ENCODE data around the gene IL11RA. TPM values are rescaled to one million over a fixed set of nuclear protein-coding genes. Genes with fewer than 3 reads are reported as not detected.

The IL11RA gene
- total and polyA plus RNA-seq, 9 of the 15 experiments (the other 6 are each of a cell fraction or from before 2014, with no cell fraction given), result 0.11 to 5.8 (median 2.8) TPM

- Histone ChIP-seq H4K20me1 (replicated peaks; ENCODE audit: control insufficient read depth, insufficient read depth, low read length) (0 out of 2 replicates have a peak, but pooled peaks cover under 1% of the 10 kb centered on the region), H3K4me2 (ENCODE audit: insufficient read depth, low read length) (peak within 1 kb of the TSS; percentile 58), H3K9me1 (ENCODE audit: control insufficient read depth, insufficient read depth, low read length) (no peaks in the 10 kb centered on the region), H3K9me3 (replicated peaks; ENCODE audit: control insufficient read depth, insufficient read depth, low read depth, low read length) (no peaks in the 10 kb centered on the region), H3K4me3 (peak within 1 kb of the TSS; percentile 18), H3K27me3 (ENCODE audit: control insufficient read depth in 2 of 2, insufficient read depth in 2 of 2, low read length in 2 of 2) (peaks cover 14 to 55% of the 10 kb centered on the region in 2 experiments; a peak in 4 of 5 replicates), H3K79me2 (ENCODE audit: control insufficient read depth, insufficient read depth, low read length) (no peaks in the 10 kb centered on the region), H3K27ac (ENCODE audit: extremely low read depth, low read depth, low read length) (no peak within 1 kb of the TSS), H3K4me1 (replicated peaks in 1 of 2; ENCODE audit: control insufficient read depth in 2 of 2, insufficient read depth in 2 of 2, low read length in 2 of 2) (peaks cover 0 to 21% of the 10 kb centered on the region in 2 experiments; a peak in 4 of 5 replicates), H3K36me3 (ENCODE audit: control insufficient read depth, insufficient read depth, low read length) (no peaks in the 10 kb centered on the region), H2AFZ (ENCODE audit: low read depth, low read length) (peak within 1 kb of the TSS; percentile 32; the same call in 1 of the 2 replicates), H3K9ac (ENCODE audit: insufficient read depth in 1 of 2, low read depth in 2 of 2, low read length in 2 of 2) (peak within 1 kb of the TSS in 1 of 2 experiments; percentile 78; a peak in 2 of 4 replicates)
- TF ChIP-seq HNRNPLL (IDR thresholded peaks at IDR 0.05; ENCODE audit: low read depth, low read length, poor library complexity, severe bottlenecking) (peak; percentile 97), NR2C1 (IDR thresholded peaks at IDR 0.05) (no peak), NR2C1 (tag; IDR thresholded peaks at IDR 0.05) (no peak), VEZF1 (CRISPR knock-in tag; IDR thresholded peaks at IDR 0.05) (peak; percentile 26; the same call in 1 of the 2 replicates), HDAC3 (IDR thresholded peaks at IDR 0.05; ENCODE audit: borderline replicate concordance, partially characterized antibody) (no peak), CXXC5 (CRISPR knock-in tag; IDR thresholded peaks at IDR 0.05) (peak; percentile 38; the same call in 1 of the 2 replicates), XRCC3 (IDR thresholded peaks at IDR 0.05) (no peak), TCF7L2 (IDR thresholded peaks at IDR 0.05; ENCODE audit: low read depth, low read length) (no peak), POLR2G (IDR thresholded peaks at IDR 0.05; ENCODE audit: low read depth, low read length) (no peak), ZNF431 (CRISPR knock-in tag; IDR thresholded peaks at IDR 0.05) (no peak), EP300 (IDR thresholded peaks at IDR 0.05; ENCODE audit: low read length) (no peak), U2AF2 (optimal IDR thresholded peaks at IDR 0.05; ENCODE audit: low read depth, low read length) (no peak), BHLHE40 (IDR thresholded peaks at IDR 0.05; ENCODE audit: low read length) (no peak), GATAD2A (IDR thresholded peaks at IDR 0.05) (no peak), GTF2E2 (tag; IDR thresholded peaks at IDR 0.05) (no peak), CTCF (IDR thresholded peaks at IDR 0.05 in 2 of 3, conservative IDR thresholded peaks at IDR 0.05 in 1 of 3; ENCODE audit: insufficient read depth in 2 of 3, low read depth in 1 of 3, low read length in 3 of 3) (peak in 1 of 3 experiments; percentile 24; a peak in 1 of 6 replicates), E2F6 (IDR thresholded peaks at IDR 0.05; ENCODE audit: borderline replicate concordance in 1 of 2, extremely low read depth in 1 of 2, insufficient read depth in 1 of 2, insufficient read length in 1 of 2, low read depth in 1 of 2, low read length in 1 of 2, poor library complexity in 1 of 2, severe bottlenecking in 1 of 2) (peak in 1 of 2 experiments; percentile 77)
- ChIA-PET POLR2A (no interaction called here), CTCF (ENCODE audit: low intra/inter-chr PET ratio) (no interaction called here)
- no TSS peak for BruUV-seq (replicated peaks)
- 6% methylated on average over 20 of the region's 69 CpGs for WGBS (ENCODE audit: insufficient coverage, low coverage, missing lambda C conversion rate)
- intact Hi-C loops (cut with micrococcal nuclease) (no loop called here), in situ Hi-C loops (cut with MboI) (no loop called here)
- peak; percentile 97 for ATAC-seq
- FAIRE-seq, result no peak
- peak; percentile 53 to 70 (median 62) for DNase-seq (ENCODE audit: extremely low read depth in 1 of 4, low spot score in 3 of 4)
Observed at GRCh38 chr9:34628656-34629490, 23.1 kb upstream of the IL11RA start, which contains the start of gene ARID3C. Gene ARID3C (minus strand): TSS chr9:34629066. CDS start chr9:34628014, 1,052 bp downstream.
